H1 (cell line): ENCODE measurements around the gene ZNF214. TPM values are rescaled to one million over a fixed set of nuclear protein-coding genes. Genes with fewer than 3 reads are reported as not detected.

Source experiments
- CTBP2 ChIP-seq: IDR thresholded peaks from 2 replicates; pipeline ENCODE4 v1.7.0; 2011; ENCODE audit warnings: borderline replicate concordance, mild to moderate bottlenecking, moderate library complexity, mixed read lengths, low read length; ENCODE audit not compliant: insufficient read depth, insufficient read length
- GABPA ChIP-seq: IDR thresholded peaks from 2 replicates; pipeline ENCODE4 v1.6.1; 2011; ENCODE audit warnings: mild to moderate bottlenecking, low read length, moderate library complexity, borderline replicate concordance; ENCODE audit not compliant: insufficient read depth
- GTF2F1 ChIP-seq: IDR thresholded peaks from 2 replicates; pipeline ENCODE4 v1.6.1; 2012; ENCODE audit warnings: low read depth, low read length, improper control_type of control experiment, borderline replicate concordance
- SIX5 ChIP-seq: IDR thresholded peaks from 2 replicates; pipeline ENCODE4 v1.6.1; 2011; ENCODE audit warnings: mild to moderate bottlenecking, low read depth, low read length
- SP4 ChIP-seq: IDR thresholded peaks from 2 replicates; pipeline ENCODE4 v1.6.1; 2012; ENCODE audit warnings: low read length, inconsistent platforms
- TAF7 ChIP-seq: optimal IDR thresholded peaks from 2 replicates; pipeline ENCODE3; 2011; ENCODE audit warnings: low read depth, mild to moderate bottlenecking, inconsistent platforms, low read length, moderate library complexity, borderline replicate concordance
- polyA plus RNA-seq, 7 experiments: library from polyadenylated mRNA; depleted of rRNA in 3 of 7; stranded (reverse) in 5 of 7; unstranded in 2 of 7; fragments of >200 nt in 5 of 7; fragments of 200-250 nt in 2 of 7; gene quantifications; 1 replicate in 5 of 7; 2 replicates in 1 of 7; 4 replicates in 1 of 7; pipeline versions ENCODE4 v1.2.1 to v1.2.3, GENCODE V29; 2011 to 2013; ENCODE audit warnings: missing spikeins in 2 of 7, mixed read lengths in 2 of 7
- total RNA-seq: library from RNA; stranded (reverse); fragmentation: NEBNext Ultra II Directional; extraction: Animal tissue kit (Norgen Biotek cat#: 25700); gene quantifications from 2 replicates; pipeline ENCODE4 v1.2.1, GENCODE V29; 2021

Gene ZNF214
- total and polyA plus RNA-seq, 2 of the 8 experiments (the other 6 are each of a cell fraction or from before 2014, with no cell fraction given), result 0.80 to 3.2 TPM

- TF ChIP-seq GABPA (no peak), CTBP2 (no peak), SP4 (no peak), TAF7 (no peak), GTF2F1 (no peak), SIX5 (no peak)
- TF ChIP-seq, all 59 proteins: peak for 0
Measured at GRCh38 chr11:7062534-7062933, 42.4 kb upstream of the ZNF214 start (continued).
